Measurements from ENCODE around the gene BANF2. TPM values are rescaled to one million over a fixed set of nuclear protein-coding genes. Genes with fewer than 3 reads are reported as not detected.

Gene BANF2
- total RNA-seq, 1 donor from 2014 or later, result not detected

GRCh38 chr20:17712201-17712600 lies 12.4 kb downstream of the BANF2 start:
- Mint-ChIP-seq H3K27ac (peak overlapping the region; percentile 82), H3K9me3 (peaks cover 3% of the 10 kb centered on the region), H3K36me3 (no peaks in the 10 kb centered on the region), H3K4me3 (no peak overlapping the region), H3K27me3 (ENCODE audit: insufficient read depth, low read depth) (peaks cover 16% of the 10 kb centered on the region), H3K4me1 (peaks cover 20% of the 10 kb centered on the region)
- Histone ChIP-seq H3K27me3 (no peaks in the 10 kb centered on the region), H3F3A (ENCODE audit: low read depth) (no peaks in the 10 kb centered on the region), H3K9ac (no peak overlapping the region), H3K79me2 (ENCODE audit: low read depth) (no peaks in the 10 kb centered on the region), H3K4me3 (no peak overlapping the region), H3K27ac (no peak overlapping the region), H3K36me3 (no peaks in the 10 kb centered on the region), H2AFZ (replicated peaks) (no peak overlapping the region), H3K4me2 (no peak overlapping the region), H4K20me1 (ENCODE audit: low read depth) (no peaks in the 10 kb centered on the region), H3K9me3 (ENCODE audit: low read depth) (no peaks in the 10 kb centered on the region), H3K4me1 (peaks cover 15% of the 10 kb centered on the region)
- TF ChIP-seq EZH2phosphoT487 (IDR thresholded peaks at IDR 0.05) (no peak), CTCF (IDR thresholded peaks at IDR 0.05) (no peak), EZH2 (IDR thresholded peaks at IDR 0.05) (no peak)
- no peak for DNase-seq (ENCODE audit: low spot score)

GRCh38 chr20:17712708-17713107 lies 12.9 kb downstream of the BANF2 start:
- Mint-ChIP-seq H3K27me3 (ENCODE audit: insufficient read depth, low read depth) (peaks cover 16% of the 10 kb centered on the region), H3K9me3 (peaks cover 3% of the 10 kb centered on the region), H3K4me3 (no peak overlapping the region), H3K27ac (no peak overlapping the region), H3K4me1 (peaks cover 20% of the 10 kb centered on the region), H3K36me3 (no peaks in the 10 kb centered on the region)
- Histone ChIP-seq H3K27ac (no peak overlapping the region), H3K4me3 (no peak overlapping the region), H3K79me2 (ENCODE audit: low read depth) (no peaks in the 10 kb centered on the region), H3K36me3 (no peaks in the 10 kb centered on the region), H4K20me1 (ENCODE audit: low read depth) (no peaks in the 10 kb centered on the region), H3K9ac (no peak overlapping the region), H3K4me1 (peaks cover 15% of the 10 kb centered on the region), H3F3A (ENCODE audit: low read depth) (no peaks in the 10 kb centered on the region), H3K9me3 (ENCODE audit: low read depth) (no peaks in the 10 kb centered on the region), H3K4me2 (no peak overlapping the region), H3K27me3 (no peaks in the 10 kb centered on the region), H2AFZ (replicated peaks) (no peak overlapping the region)
- TF ChIP-seq EZH2 (IDR thresholded peaks at IDR 0.05), result no peak
- no peak for TF ChIP-seq CTCF (IDR thresholded peaks at IDR 0.05)
- no peak for TF ChIP-seq EZH2phosphoT487 (IDR thresholded peaks at IDR 0.05)
- DNase-seq (ENCODE audit: low spot score), result no peak

- H3K4me1 ChIP-seq, result peaks cover 9% of the 10 kb centered on the region
- H3K9ac ChIP-seq, result no peak overlapping the region
- no peak overlapping the region for H3K4me2 ChIP-seq
- no peak overlapping the region for H2AFZ ChIP-seq (replicated peaks)
- no peak overlapping the region for H3K4me3 Mint-ChIP-seq
- H3K27ac ChIP-seq, result no peak overlapping the region
- H3K27me3 Mint-ChIP-seq (ENCODE audit: insufficient read depth, low read depth), result peaks cover 16% of the 10 kb centered on the region
- no peaks in the 10 kb centered on the region for H3K36me3 ChIP-seq
- H3F3A ChIP-seq (ENCODE audit: low read depth), result no peaks in the 10 kb centered on the region
- no peaks in the 10 kb centered on the region for H3K36me3 Mint-ChIP-seq
- H4K20me1 ChIP-seq (ENCODE audit: low read depth), result no peaks in the 10 kb centered on the region
- TF ChIP-seq CTCF (IDR thresholded peaks at IDR 0.05), result no peak
- no peak for TF ChIP-seq EZH2 (IDR thresholded peaks at IDR 0.05)
- no peak for TF ChIP-seq EZH2phosphoT487 (IDR thresholded peaks at IDR 0.05)
- DNase-seq (ENCODE audit: low spot score), result no peak
- H3K27me3 ChIP-seq, result no peaks in the 10 kb centered on the region
- no peaks in the 10 kb centered on the region for H3K9me3 ChIP-seq (ENCODE audit: low read depth)
- peaks cover 17% of the 10 kb centered on the region for H3K4me1 Mint-ChIP-seq
- H3K27ac Mint-ChIP-seq, result no peak overlapping the region
- H3K79me2 ChIP-seq (ENCODE audit: low read depth), result no peaks in the 10 kb centered on the region
- H3K4me3 ChIP-seq, result no peak overlapping the region
- H3K9me3 Mint-ChIP-seq, result peaks cover 3% of the 10 kb centered on the region
Observed at GRCh38 chr20:17714597-17714996, 14.8 kb downstream of the BANF2 start.
